Endothelial cell of umbilical vein (primary cell): Measurements from ENCODE around the gene AUTS2. TPM values are rescaled to one million over a fixed set of nuclear protein-coding genes. Genes with fewer than 3 reads are reported as not detected.

Experiments
- BruUV-seq: library from RNA; stranded (reverse); fragments of 400-500 nt; replicated peaks from 2 replicates; lab custom pipeline; 2021; lab: Mats Ljungman, UMichigan
- CTCF ChIA-PET: fragments of 300-600, 350-600 bp; sonication (Branson Sonifier 250); formaldehyde crosslinking; loops from one replicate; lab custom pipeline; 2021; ENCODE audit warnings: antibody characterized with exemption, inconsistent platforms; lab: Charles Lee
- POLR2A ChIA-PET: fragments of 300-600, 350-600 bp; sonication (Branson Sonifier 250); formaldehyde crosslinking; loops from one replicate; lab custom pipeline; 2021; ENCODE audit warnings: antibody characterized with exemption, inconsistent platforms; lab: Charles Lee
- DNase-seq: peaks from one replicate; pipeline ENCODE4 v3.0.0-alpha.2; 2011; ENCODE audit warnings: low read depth, low spot score
- FAIRE-seq: peaks from 2 replicates; lab custom pipeline; 2011; peaks lifted over from hg19 to GRCh38; lab: Jason Lieb, UNC
- H2AFZ ChIP-seq: 2 replicates; pipeline ENCODE4 v1.6.0; 2012; ENCODE audit warnings: low read depth, low read length, control low read depth, inconsistent platforms
- H3K27ac ChIP-seq: 2 replicates; pipeline ENCODE4 v1.5.1; 2011; ENCODE audit warnings: low read depth, mild to moderate bottlenecking, control low read depth, low read length, moderate library complexity; ENCODE audit not compliant: insufficient read depth
- H3K27me3 ChIP-seq, 2 experiments: 2 replicates each; pipeline versions ENCODE4 v1.6.0 to v1.6.1; 2011; ENCODE audit warnings: low read length in 2 of 2, mixed read lengths in 1 of 2; ENCODE audit not compliant: control insufficient read depth in 2 of 2, insufficient read depth in 2 of 2
- H3K36me3 ChIP-seq, 2 experiments: 2 replicates in 1 of 2; 3 replicates in 1 of 2; pipeline ENCODE4 v1.5.1; 2011; ENCODE audit warnings: low read length in 2 of 2, mild to moderate bottlenecking in 1 of 2, moderate library complexity in 1 of 2; ENCODE audit not compliant: control insufficient read depth in 2 of 2, insufficient read depth in 2 of 2; ENCODE audit errors: extremely low read depth in 1 of 2
- H3K4me1 ChIP-seq: 3 replicates; pipeline ENCODE4 v1.5.1; 2011; ENCODE audit warnings: mild to moderate bottlenecking, low read length; ENCODE audit not compliant: control insufficient read depth, insufficient read depth; ENCODE audit errors: extremely low read depth
- H3K4me2 ChIP-seq: 2 replicates; pipeline ENCODE4 v1.6.1; 2011; ENCODE audit warnings: low read length, control low read depth, mixed read lengths; ENCODE audit not compliant: insufficient read depth
- H3K4me3 ChIP-seq, 3 experiments: fragments of 200-600 bp in 1 of 3; sonication (generic), shearing (Covaris generic) in 1 of 3; replicated peaks in 1 of 3; 2 replicates each; pipeline ENCODE4 v1.5.1; 2011 to 2016; ENCODE audit warnings: control low read depth in 3 of 3, low read length in 3 of 3, mild to moderate bottlenecking in 2 of 3, inconsistent platforms in 1 of 3, low read depth in 1 of 3, moderate library complexity in 1 of 3; ENCODE audit not compliant: insufficient read depth in 1 of 3
- H3K79me2 ChIP-seq: 2 replicates; pipeline ENCODE4 v1.6.0; 2012; ENCODE audit warnings: low read length, inconsistent platforms; ENCODE audit not compliant: control insufficient read depth, insufficient read depth
- H3K9ac ChIP-seq: replicated peaks from 2 replicates; pipeline ENCODE3; 2011; ENCODE audit warnings: low read length, control low read depth; ENCODE audit not compliant: insufficient read depth; ENCODE audit errors: extremely low read depth
- H3K9me1 ChIP-seq: replicated peaks from 3 replicates; pipeline ENCODE4 v1.6.0; 2011; ENCODE audit warnings: mild to moderate bottlenecking, low read length; ENCODE audit not compliant: control insufficient read depth, insufficient read depth; ENCODE audit errors: extremely low read depth
- H3K9me3 ChIP-seq: replicated peaks from 2 replicates; pipeline ENCODE4 v1.5.1; 2012; ENCODE audit warnings: low read length, inconsistent platforms; ENCODE audit not compliant: control insufficient read depth, insufficient read depth
- H4K20me1 ChIP-seq: replicated peaks from 2 replicates; pipeline ENCODE3; 2011; ENCODE audit warnings: mild to moderate bottlenecking, low read length; ENCODE audit not compliant: control insufficient read depth, insufficient read depth; ENCODE audit errors: extremely low read depth
- CTCF ChIP-seq, 2 donors: IDR thresholded peaks; 1 replicate in 1 of 2; 2 replicates in 1 of 2; pipeline ENCODE4 v1.5.1; 2011; ENCODE audit warnings: low read length in 2 of 2, mild to moderate bottlenecking in 2 of 2, moderate library complexity in 2 of 2, control low read depth in 1 of 2, inconsistent platforms in 1 of 2, low read depth in 1 of 2; ENCODE audit not compliant: insufficient read depth in 1 of 2; ENCODE audit errors: extremely low read depth in 1 of 2
- EZH2 ChIP-seq: IDR thresholded peaks from 2 replicates; pipeline ENCODE4 v1.6.1; 2012; ENCODE audit warnings: borderline replicate concordance, low read depth, mild to moderate bottlenecking, moderate library complexity, low read length, inconsistent platforms; ENCODE audit not compliant: severe bottlenecking
- FOS ChIP-seq: IDR thresholded peaks from 2 replicates; pipeline ENCODE4 v1.6.1; 2011; ENCODE audit warnings: mild to moderate bottlenecking, low read length, moderate library complexity, borderline replicate concordance; ENCODE audit not compliant: insufficient read depth
- GATA2 ChIP-seq: IDR thresholded peaks from 2 replicates; pipeline ENCODE4 v1.7.0; 2011; ENCODE audit warnings: low read depth, mild to moderate bottlenecking, moderate library complexity, mixed read lengths, low read length; ENCODE audit not compliant: insufficient read length, insufficient read depth
- JUN ChIP-seq: IDR thresholded peaks from 2 replicates; pipeline ENCODE4 v1.6.1; 2011; ENCODE audit warnings: borderline replicate concordance, low read depth; ENCODE audit not compliant: insufficient read length, insufficient read depth
- MAX ChIP-seq: IDR thresholded peaks from 2 replicates; pipeline ENCODE4 v1.6.1; 2011; ENCODE audit not compliant: insufficient read depth, insufficient read length
- MYC ChIP-seq: IDR thresholded peaks from one replicate; pipeline ENCODE4 v1.6.1; 2011; ENCODE audit warnings: mild to moderate bottlenecking, low read depth, low read length
- POLR2A ChIP-seq: IDR thresholded peaks from 2 replicates; pipeline ENCODE4 v1.6.1; 2012; ENCODE audit warnings: low read depth, mild to moderate bottlenecking, control low read depth, low read length
- POLR2AphosphoS5 ChIP-seq: IDR thresholded peaks from 2 replicates; pipeline ENCODE4 v1.6.1; 2012; ENCODE audit warnings: low read depth, mild to moderate bottlenecking, control low read depth, low read length, moderate library complexity; ENCODE audit not compliant: insufficient read depth
- dilution Hi-C: fragments of 300-500 bp; cut with MboI; formaldehyde crosslinking; loops from one replicate; pipeline ENCODE4 v1.15.0; 2019; ENCODE audit warnings: low sequenced_read_pairs; ENCODE audit not compliant: extremely low pct_ligation_motif_present
- intact Hi-C: fragments of 100-400 bp; cut with micrococcal nuclease; formaldehyde crosslinking; loops from one replicate; pipeline ENCODE4 v1.10.0; 2022
- polyA plus RNA-seq, 4 experiments: library from polyadenylated mRNA; depleted of rRNA in 3 of 4; stranded (reverse) in 3 of 4; unstranded in 1 of 4; fragments of >200 nt; gene quantifications; 2 replicates each; pipeline versions ENCODE4 v1.2.1 to v1.2.3, GENCODE V29; 2011 to 2012; ENCODE audit warnings: missing spikeins in 1 of 4
- total RNA-seq: library from RNA; stranded (reverse); gene quantifications from 2 replicates; pipeline ENCODE4 v1.2.3, GENCODE V29; 2021

Gene AUTS2
- total and polyA plus RNA-seq, 2 donors (not counting 3 experiments of a cell fraction or from before 2014, with no cell fraction given), result 0.59 to 8.0 TPM

GRCh38 chr7:70574314-70574834, 976.1 kb downstream of the AUTS2 start:
- Histone ChIP-seq H3K4me3 (no peak overlapping the region), H3K36me3 (no peaks in the 10 kb centered on the region), H3K9me1 (no peaks in the 10 kb centered on the region), H3K79me2 (no peaks in the 10 kb centered on the region), H3K9me3 (peaks cover 2% of the 10 kb centered on the region), H2AFZ (no peak overlapping the region), H3K9ac (no peak overlapping the region), H3K27me3 (no peaks in the 10 kb centered on the region), H3K4me1 (no peaks in the 10 kb centered on the region), H3K4me2 (no peak overlapping the region), H3K27ac (no peak overlapping the region), H4K20me1 (no peaks in the 10 kb centered on the region)
- TF ChIP-seq MYC, result no peak
- DNase-seq (no peak), FAIRE-seq (no peak)
- intact Hi-C loops (no loop called here), dilution Hi-C loops (no loop called here)
- no TSS peak for BruUV-seq
- ChIA-PET CTCF (no interaction called here), POLR2A (no interaction called here)

- H3K4me1 ChIP-seq, result no peaks in the 10 kb centered on the region
- H3K9me1 ChIP-seq, result no peaks in the 10 kb centered on the region
- H3K9ac ChIP-seq, result no peak overlapping the region
- intact Hi-C loops, result no loop called here
- CTCF ChIA-PET, result no interaction called here
- BruUV-seq, result no TSS peak
- no peak overlapping the region for H2AFZ ChIP-seq
- FAIRE-seq (no peak), DNase-seq (no peak)
- no peaks in the 10 kb centered on the region for H3K27me3 ChIP-seq
- dilution Hi-C loops, result no loop called here
- H3K36me3 ChIP-seq, result no peaks in the 10 kb centered on the region
- no peak overlapping the region for H3K27ac ChIP-seq
- H3K79me2 ChIP-seq, result no peaks in the 10 kb centered on the region
- peaks cover 2% of the 10 kb centered on the region for H3K9me3 ChIP-seq
- H3K4me3 ChIP-seq, result no peak overlapping the region
- no peak overlapping the region for H3K4me2 ChIP-seq
- no peak for TF ChIP-seq MYC
- no peak for TF ChIP-seq EZH2
- TF ChIP-seq MAX, result no peak
- no peak for TF ChIP-seq GATA2
- no peak for TF ChIP-seq POLR2A
- TF ChIP-seq JUN, result no peak
- no peak for TF ChIP-seq POLR2AphosphoS5
- TF ChIP-seq FOS, result no peak
- no peak for TF ChIP-seq CTCF (IDR thresholded peaks at IDR 0.05; ENCODE audit: extremely low read depth in 1 of 2, insufficient read depth in 1 of 2, low read depth in 1 of 2, low read length in 2 of 2)
- POLR2A ChIA-PET, result no interaction called here
- no peaks in the 10 kb centered on the region for H4K20me1 ChIP-seq
Observed at GRCh38 chr7:70574970-70575799, 976.9 kb downstream of the AUTS2 start.
